22Rv1 (cell line): ENCODE data around the gene RBM6.

Source experiments
- CTCF ChIP-seq: fragments of 450-650 bp; IDR thresholded peaks from 2 replicates; pipeline ENCODE4 v1.5.1; 2017; ENCODE audit warnings: mild to moderate bottlenecking
- ZFX ChIP-seq: fragments of 450-650 bp; IDR thresholded peaks from 2 replicates; pipeline ENCODE4 v1.6.1; 2017; ENCODE audit warnings: antibody characterized with exemption, borderline replicate concordance

- TF ChIP-seq CTCF: no peak
- TF ChIP-seq ZFX: no peak
These were observed 14.5 kb upstream of the RBM6 start for GRCh38 chr3:49925485-49925884.
